GM12892 (cell line): ENCODE results near the gene FOXA2.

ENCODE experiments used
- POLR2A ChIP-seq: IDR thresholded peaks from 2 replicates; pipeline ENCODE4 v1.6.1; 2011; ENCODE audit warnings: low read depth, low read length, control low read depth
- TAF1 ChIP-seq: IDR thresholded peaks from 2 replicates; pipeline ENCODE4 v1.6.1; 2011; ENCODE audit warnings: low read depth, mild to moderate bottlenecking, control low read depth, low read length, borderline replicate concordance

DNA sequence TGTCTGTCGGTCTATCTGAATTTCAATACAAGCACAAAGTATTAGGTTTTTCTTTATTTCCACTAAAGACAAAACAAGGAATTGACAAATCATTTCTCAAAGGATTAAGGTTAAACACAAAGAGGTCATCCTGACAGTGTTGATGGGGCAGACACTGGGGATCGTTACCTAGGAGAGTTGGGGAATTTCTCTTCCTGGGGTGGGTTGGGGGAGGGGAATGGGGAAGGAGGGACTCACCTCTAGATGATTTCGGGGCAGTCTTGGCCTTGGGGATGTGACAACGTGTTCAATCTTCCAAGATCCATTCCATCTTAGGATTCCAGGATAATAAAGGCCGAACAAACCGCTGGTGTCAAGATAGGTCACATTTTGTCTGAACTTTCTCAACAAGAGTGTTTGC lies 35.4 kb upstream of the FOXA2 start:
- TF ChIP-seq TAF1 (no peak), POLR2A (no peak)
